Measurements from ENCODE around the gene MYOZ2.

The MYOZ2 gene

DNA sequence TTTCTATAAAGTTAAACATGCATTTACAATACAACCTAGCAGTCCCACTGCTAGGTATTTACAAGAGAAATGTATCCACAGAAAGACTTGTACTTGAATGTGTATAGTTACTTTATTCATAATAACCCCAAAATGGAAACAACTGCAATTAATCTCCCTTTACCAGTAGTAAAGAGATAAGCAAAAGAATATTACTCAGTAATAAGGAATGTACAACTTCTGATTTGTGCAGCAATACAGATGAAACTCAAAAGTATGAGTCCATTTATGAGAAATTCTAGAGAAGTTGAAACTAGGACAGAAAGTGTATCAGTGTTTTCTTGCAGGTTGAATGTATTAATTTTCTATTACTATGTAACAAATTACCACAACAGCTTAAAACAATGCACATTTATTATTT lies 92.1 kb downstream of the MYOZ2 start:
- DNase-seq, result no peak
- no peak for TF ChIP-seq GATA1 (IDR thresholded peaks at IDR 0.05; ENCODE audit: low read depth, low read length)
- TF ChIP-seq POLR2A (IDR thresholded peaks at IDR 0.05; ENCODE audit: low read length), result no peak

DNA sequence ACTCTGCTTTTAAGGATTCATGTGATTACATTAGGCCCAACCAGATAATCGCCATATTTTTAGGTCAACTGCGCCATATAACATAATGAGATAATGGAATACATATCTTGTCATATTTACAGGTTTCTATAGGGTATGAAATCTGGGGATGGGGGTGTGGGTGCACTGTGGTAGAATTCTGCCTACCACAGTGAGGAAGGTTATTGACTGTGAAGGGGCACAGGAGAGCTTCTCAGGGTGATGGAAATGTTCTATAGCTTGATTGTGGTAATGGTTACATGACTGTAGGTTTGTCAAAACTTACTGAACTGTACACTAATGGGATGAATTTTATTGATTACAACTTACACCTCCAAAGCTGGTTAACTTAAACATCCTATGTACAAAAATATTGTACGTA lies 92.8 kb downstream of the MYOZ2 start:
- no peak for DNase-seq
- no peak for TF ChIP-seq POLR2A (IDR thresholded peaks at IDR 0.05; ENCODE audit: low read length)
- TF ChIP-seq GATA1 (IDR thresholded peaks at IDR 0.05; ENCODE audit: low read depth, low read length), result no peak

DNA sequence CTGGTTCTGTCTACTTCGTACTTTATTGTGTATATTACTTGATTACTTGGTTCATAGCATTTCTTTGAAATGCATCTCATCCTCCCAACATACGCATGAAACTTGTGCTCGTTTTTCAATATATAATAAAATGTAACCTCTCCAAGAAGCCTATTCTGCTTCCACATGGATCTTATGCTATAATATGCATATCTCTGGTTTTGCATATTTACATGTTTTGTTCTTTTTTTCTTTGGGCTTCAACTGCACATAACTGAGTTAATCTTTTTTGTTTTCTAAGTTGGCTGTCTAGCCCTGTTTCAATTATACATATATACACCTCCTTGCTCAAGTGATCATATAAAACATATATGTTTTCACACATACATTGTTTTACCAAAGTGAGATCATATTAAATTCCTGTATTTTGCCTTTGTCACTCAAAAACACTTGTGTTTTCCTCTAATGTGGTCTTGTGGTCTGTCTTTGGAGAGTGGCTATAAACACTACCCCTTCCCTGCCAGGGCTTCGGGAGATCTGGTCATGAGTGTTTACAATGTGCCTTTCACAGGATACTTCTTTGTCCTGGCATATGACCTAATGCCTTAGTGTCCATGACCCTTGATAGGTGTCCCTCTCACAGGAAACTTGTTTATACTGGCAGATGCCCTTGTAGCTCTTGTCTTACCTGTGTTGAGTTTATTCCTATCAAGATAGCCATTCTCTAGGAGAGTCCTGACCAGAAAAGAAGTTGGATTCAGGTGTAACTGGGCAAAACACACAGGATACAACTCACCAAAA lies 94.5 kb downstream of the MYOZ2 start:
- no peak for TF ChIP-seq POLR2A (IDR thresholded peaks at IDR 0.05; ENCODE audit: low read length)
- no peak for TF ChIP-seq GATA1 (IDR thresholded peaks at IDR 0.05; ENCODE audit: low read depth, low read length)
- DNase-seq, result no peak

DNA sequence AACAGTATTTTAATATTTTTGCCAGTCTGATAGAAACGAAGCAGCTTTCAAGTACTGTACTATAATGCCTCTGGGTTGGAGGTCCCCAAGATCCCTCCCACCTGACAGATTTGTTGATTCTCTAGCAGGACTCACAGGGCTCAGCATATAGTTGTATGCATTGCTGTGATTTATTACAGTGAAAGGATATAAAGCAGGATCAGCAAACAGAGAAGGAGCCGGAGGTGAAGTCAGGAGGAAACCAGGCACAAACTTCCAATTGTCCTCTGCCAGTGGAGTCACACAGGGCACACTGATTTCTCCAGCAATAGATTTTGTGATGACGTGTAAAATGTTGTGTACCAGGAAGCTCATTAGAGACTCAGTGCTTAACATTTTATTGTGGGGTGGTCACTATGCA lies 95.9 kb downstream of the MYOZ2 start:
- no peak for TF ChIP-seq POLR2A (IDR thresholded peaks at IDR 0.05; ENCODE audit: low read length)
- TF ChIP-seq GATA1 (IDR thresholded peaks at IDR 0.05; ENCODE audit: low read depth, low read length), result no peak

DNA sequence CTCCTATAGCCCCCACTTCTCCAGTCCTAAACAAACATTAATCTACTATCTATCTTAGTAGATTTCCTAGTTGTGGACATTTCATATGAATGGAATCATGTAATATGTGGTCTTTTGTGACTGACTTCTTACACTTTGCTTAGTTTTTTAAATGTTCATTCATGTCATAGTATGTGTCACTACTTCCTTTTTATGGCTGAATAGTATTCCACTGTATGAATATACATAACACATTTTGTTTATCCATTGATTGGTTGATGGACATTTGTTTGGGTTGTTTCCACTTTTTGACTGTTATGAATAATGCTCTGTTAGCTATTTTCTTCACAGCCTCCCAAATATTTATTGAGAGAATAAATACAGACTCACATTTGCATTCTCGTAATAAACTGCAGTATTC lies 96.7 kb downstream of the MYOZ2 start:
- no peak for TF ChIP-seq POLR2A (IDR thresholded peaks at IDR 0.05; ENCODE audit: low read length)
- TF ChIP-seq GATA1 (IDR thresholded peaks at IDR 0.05; ENCODE audit: low read depth, low read length), result no peak
- DNase-seq, result no peak

More for the DNA sequence above, 95.9 kb downstream of the MYOZ2 start:
- no peak for DNase-seq

DNA sequence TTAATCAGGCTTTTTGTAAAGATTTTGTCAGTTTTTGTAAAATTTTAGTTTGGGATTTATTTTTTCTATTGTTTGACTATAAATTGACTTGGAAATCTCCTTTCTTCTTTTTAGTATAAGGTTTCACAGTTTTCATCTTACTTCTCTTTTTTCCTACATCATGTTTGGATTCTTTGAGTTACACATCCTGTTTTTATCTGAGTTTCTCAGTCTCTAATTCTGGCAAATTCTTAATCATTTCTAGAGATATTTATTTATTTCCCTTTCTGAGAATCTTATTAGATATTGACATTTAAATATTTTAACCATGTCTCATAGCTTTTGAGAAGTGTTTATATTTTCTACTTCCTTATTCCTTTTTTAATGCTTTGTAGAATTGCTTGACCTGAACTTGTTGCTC lies 97.6 kb downstream of the MYOZ2 start:
- TF ChIP-seq POLR2A (IDR thresholded peaks at IDR 0.05; ENCODE audit: low read length), result no peak
- no peak for TF ChIP-seq GATA1 (IDR thresholded peaks at IDR 0.05; ENCODE audit: low read depth, low read length)

DNA sequence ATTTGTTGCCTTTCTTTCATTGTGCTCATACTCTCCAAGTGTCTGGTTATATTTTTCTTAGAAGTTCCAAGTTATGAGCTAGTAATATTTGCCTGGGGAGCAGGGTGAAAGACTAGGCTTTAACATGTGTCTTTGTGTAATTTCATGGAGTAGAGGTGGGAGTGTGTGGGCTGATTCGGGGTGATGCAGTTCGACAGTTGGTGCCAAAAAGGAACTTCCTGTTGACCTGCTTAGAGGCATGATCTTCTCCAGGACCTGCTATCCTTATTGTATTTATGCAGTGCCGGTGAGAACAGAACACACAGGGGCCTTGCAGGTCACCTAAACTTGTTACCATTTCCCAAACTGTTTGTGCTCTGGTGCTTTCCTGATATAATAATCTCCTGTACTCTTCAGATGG lies 98.1 kb downstream of the MYOZ2 start:
- DNase-seq, result no peak
- TF ChIP-seq POLR2A (IDR thresholded peaks at IDR 0.05; ENCODE audit: low read length) (no peak), GATA1 (IDR thresholded peaks at IDR 0.05; ENCODE audit: low read depth, low read length) (no peak)

More for the DNA sequence above, 97.6 kb downstream of the MYOZ2 start:
- no peak for DNase-seq

DNA sequence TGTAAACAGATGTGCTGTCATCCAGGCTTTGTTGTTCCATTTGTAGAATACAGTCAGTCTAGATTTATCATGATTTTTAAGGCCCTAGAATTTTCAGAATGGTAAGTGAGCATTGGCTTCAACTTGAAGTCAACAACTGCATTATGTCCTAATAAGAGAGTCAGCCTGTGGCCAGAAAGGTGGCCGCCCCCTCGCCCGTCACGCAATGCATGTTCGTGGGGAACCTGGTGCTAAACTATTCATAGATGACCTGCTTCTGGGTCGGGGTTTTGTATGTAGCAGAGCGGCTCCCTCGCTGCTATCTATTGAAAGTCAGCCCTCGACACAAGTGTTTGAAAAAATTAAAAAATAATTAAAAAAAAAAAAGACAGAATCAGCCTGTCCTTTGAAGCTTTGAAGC lies 101.6 kb downstream of the MYOZ2 start:
- no peak for DNase-seq
- TF ChIP-seq GATA1 (IDR thresholded peaks at IDR 0.05; ENCODE audit: low read depth, low read length), result no peak
- no peak for TF ChIP-seq POLR2A (IDR thresholded peaks at IDR 0.05; ENCODE audit: low read length)

Measured in erythroblast (primary cell).